ENCODE data around the gene PRR5.

PRR5 gene

DNA sequence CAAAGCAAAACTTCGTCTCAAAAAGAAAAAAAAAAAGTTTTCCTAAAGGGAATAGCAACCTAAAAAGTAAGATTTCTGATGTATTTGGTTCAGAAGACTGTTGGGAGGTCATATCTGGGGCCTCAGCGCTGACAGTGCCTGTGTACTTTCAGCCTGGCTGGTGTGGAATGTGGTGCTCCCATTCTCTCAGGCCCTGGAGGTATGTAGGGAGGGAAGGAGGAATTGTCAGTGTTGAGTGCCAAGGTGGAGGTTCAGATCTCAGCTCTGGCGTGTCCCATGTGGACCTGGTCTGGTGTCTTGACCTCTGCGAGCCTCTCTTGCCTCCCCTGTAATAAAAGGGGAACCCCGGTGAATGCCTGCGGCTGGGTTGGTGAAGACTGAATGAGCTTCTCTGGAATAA lies 22.4 kb downstream of the PRR5 start:
- no peaks in the 10 kb centered on the region for H3K36me3 ChIP-seq (ENCODE audit: insufficient read depth)
- H2AFZ ChIP-seq (ENCODE audit: low read depth), result no peak overlapping the region
- no peak for TF ChIP-seq CTCF (conservative IDR thresholded peaks at IDR 0.05; ENCODE audit: low read depth, low read length)
- no peaks in the 10 kb centered on the region for H3K4me1 ChIP-seq (ENCODE audit: low read depth, poor library complexity, severe bottlenecking)
- H3K4me3 ChIP-seq (IDR thresholded peaks at IDR 0.05; ENCODE audit: insufficient read depth, low read depth, low read length), result no peak overlapping the region
- H3K27ac ChIP-seq, result no peak overlapping the region
- no peaks in the 10 kb centered on the region for H4K20me1 ChIP-seq (ENCODE audit: insufficient read depth)
- no peak overlapping the region for H3K9ac ChIP-seq
- peaks cover 2% of the 10 kb centered on the region; the same call in 1 of the 2 replicates for H3K27me3 ChIP-seq (ENCODE audit: insufficient read depth, low read depth)
- no peak overlapping the region for H3K4me2 ChIP-seq
- no peaks in the 10 kb centered on the region for H3K79me2 ChIP-seq (ENCODE audit: insufficient read depth, low read depth)

DNA sequence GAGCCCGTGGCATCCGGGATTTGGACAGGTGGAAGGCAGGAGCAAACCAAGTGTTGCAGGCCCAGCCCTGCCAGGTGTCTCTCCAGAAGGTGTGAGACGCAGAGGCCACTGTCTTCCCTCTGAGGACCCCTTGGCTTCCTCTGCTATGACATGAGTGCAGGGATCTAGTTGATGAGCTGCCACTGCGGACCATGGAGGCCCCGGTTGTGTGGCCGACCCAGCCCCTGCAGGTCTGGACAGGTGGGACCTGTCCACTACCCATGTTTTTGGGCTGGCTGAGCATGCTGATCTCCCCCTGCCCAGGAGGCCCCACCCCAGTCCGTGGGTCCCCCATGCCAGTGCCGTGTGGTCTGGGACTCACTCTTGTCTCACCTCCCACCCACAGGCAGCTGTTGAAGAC lies 22.9 kb downstream of the PRR5 start:
- H3K9ac ChIP-seq, result no peak overlapping the region

GRCh38 chr22:44726439-44726838 lies 24.4 kb downstream of the PRR5 start:
- H3K9ac ChIP-seq, result no peak overlapping the region
- H4K20me1 ChIP-seq (ENCODE audit: insufficient read depth), result no peaks in the 10 kb centered on the region
- H3K79me2 ChIP-seq (ENCODE audit: insufficient read depth, low read depth), result no peaks in the 10 kb centered on the region

More for the DNA sequence above, 22.9 kb downstream of the PRR5 start:
- Histone ChIP-seq H4K20me1 (ENCODE audit: insufficient read depth) (no peaks in the 10 kb centered on the region), H3K27me3 (ENCODE audit: insufficient read depth, low read depth) (peaks cover 2% of the 10 kb centered on the region; the same call in 1 of the 2 replicates), H3K36me3 (ENCODE audit: insufficient read depth) (no peaks in the 10 kb centered on the region), H3K4me2 (no peak overlapping the region), H3K27ac (no peak overlapping the region), H2AFZ (ENCODE audit: low read depth) (no peak overlapping the region), H3K79me2 (ENCODE audit: insufficient read depth, low read depth) (no peaks in the 10 kb centered on the region), H3K4me3 (IDR thresholded peaks at IDR 0.05; ENCODE audit: insufficient read depth, low read depth, low read length) (no peak overlapping the region), H3K4me1 (ENCODE audit: low read depth, poor library complexity, severe bottlenecking) (no peaks in the 10 kb centered on the region)
- no peak for TF ChIP-seq CTCF (conservative IDR thresholded peaks at IDR 0.05; ENCODE audit: low read depth, low read length)

GRCh38 chr22:44727148-44727547 lies 25.1 kb downstream of the PRR5 start:
- H2AFZ ChIP-seq (ENCODE audit: low read depth), result no peak overlapping the region
- TF ChIP-seq CTCF (conservative IDR thresholded peaks at IDR 0.05; ENCODE audit: low read depth, low read length), result no peak

More at GRCh38 chr22:44726439-44726838, 24.4 kb downstream of the PRR5 start:
- Histone ChIP-seq H2AFZ (ENCODE audit: low read depth) (no peak overlapping the region), H3K4me1 (ENCODE audit: low read depth, poor library complexity, severe bottlenecking) (no peaks in the 10 kb centered on the region), H3K27me3 (ENCODE audit: insufficient read depth, low read depth) (peaks cover 2% of the 10 kb centered on the region; the same call in 1 of the 2 replicates), H3K4me3 (IDR thresholded peaks at IDR 0.05; ENCODE audit: insufficient read depth, low read depth, low read length) (no peak overlapping the region), H3K36me3 (ENCODE audit: insufficient read depth) (no peaks in the 10 kb centered on the region), H3K27ac (no peak overlapping the region), H3K4me2 (no peak overlapping the region)
- TF ChIP-seq CTCF (conservative IDR thresholded peaks at IDR 0.05; ENCODE audit: low read depth, low read length), result no peak

More at GRCh38 chr22:44727148-44727547, 25.1 kb downstream of the PRR5 start:
- Histone ChIP-seq H4K20me1 (ENCODE audit: insufficient read depth) (no peaks in the 10 kb centered on the region), H3K9ac (no peak overlapping the region), H3K4me3 (IDR thresholded peaks at IDR 0.05; ENCODE audit: insufficient read depth, low read depth, low read length) (no peak overlapping the region), H3K27me3 (ENCODE audit: insufficient read depth, low read depth) (peaks cover 2% of the 10 kb centered on the region; the same call in 1 of the 2 replicates), H3K4me2 (no peak overlapping the region), H3K79me2 (ENCODE audit: insufficient read depth, low read depth) (no peaks in the 10 kb centered on the region), H3K36me3 (ENCODE audit: insufficient read depth) (no peaks in the 10 kb centered on the region), H3K27ac (no peak overlapping the region), H3K4me1 (ENCODE audit: low read depth, poor library complexity, severe bottlenecking) (no peaks in the 10 kb centered on the region)
